ENCODE measurements around the gene DIS3L2. TPM values are rescaled to one million over a fixed set of nuclear protein-coding genes. Genes with fewer than 3 reads are reported as not detected.

The DIS3L2 gene
- total and polyA plus RNA-seq, 2 of the 8 experiments (the other 6 are each of a cell fraction or from before 2014, with no cell fraction given), result 11.5 to 21.6 TPM

- no peak for TF ChIP-seq GTF2F1 (IDR thresholded peaks at IDR 0.05; ENCODE audit: borderline replicate concordance, low read depth, low read length)
- TF ChIP-seq SP2 (IDR thresholded peaks at IDR 0.05; ENCODE audit: low read length), result no peak
- TF ChIP-seq E2F6 (IDR thresholded peaks at IDR 0.05), result no peak
- TF ChIP-seq ATF2 (IDR thresholded peaks at IDR 0.05; ENCODE audit: low read length), result no peak
Observed at GRCh38 chr2:232304236-232304635, 342.7 kb downstream of the DIS3L2 start (continued).

All from H1 (cell line).